HUES48 (cell line): ENCODE data around the gene TMEM89.
A peak's percentile ranks its signal among the peaks of the same experiment; 100 is the strongest.

Source experiments
- H3K27ac ChIP-seq: one replicate; pipeline ENCODE4 v1.7.0; 2013; ENCODE audit warnings: low read depth, low read length, inconsistent platforms
- H3K27me3 ChIP-seq: 2 replicates; pipeline ENCODE4 v1.6.1; 2013; ENCODE audit warnings: mild to moderate bottlenecking, low read length; ENCODE audit not compliant: control insufficient read depth, insufficient read depth
- H3K36me3 ChIP-seq: 2 replicates; pipeline ENCODE4 v1.6.1; 2013; ENCODE audit warnings: low read length; ENCODE audit not compliant: control insufficient read depth, insufficient read depth
- H3K4me1 ChIP-seq: 2 replicates; pipeline ENCODE4 v1.6.1; 2013; ENCODE audit warnings: mild to moderate bottlenecking, low read length; ENCODE audit not compliant: control insufficient read depth, insufficient read depth
- H3K4me3 ChIP-seq: 2 replicates; pipeline ENCODE4 v1.5.1; 2013; ENCODE audit warnings: mild to moderate bottlenecking, low read depth, low read length
- H3K9ac ChIP-seq: 2 replicates; pipeline ENCODE4 v1.6.1; 2013; ENCODE audit warnings: mild to moderate bottlenecking, low read depth, low read length, moderate library complexity
- H3K9me3 ChIP-seq: 2 replicates; pipeline ENCODE4 v1.6.1; 2013; ENCODE audit warnings: low read length; ENCODE audit not compliant: control insufficient read depth, insufficient read depth

Gene TMEM89

DNA sequence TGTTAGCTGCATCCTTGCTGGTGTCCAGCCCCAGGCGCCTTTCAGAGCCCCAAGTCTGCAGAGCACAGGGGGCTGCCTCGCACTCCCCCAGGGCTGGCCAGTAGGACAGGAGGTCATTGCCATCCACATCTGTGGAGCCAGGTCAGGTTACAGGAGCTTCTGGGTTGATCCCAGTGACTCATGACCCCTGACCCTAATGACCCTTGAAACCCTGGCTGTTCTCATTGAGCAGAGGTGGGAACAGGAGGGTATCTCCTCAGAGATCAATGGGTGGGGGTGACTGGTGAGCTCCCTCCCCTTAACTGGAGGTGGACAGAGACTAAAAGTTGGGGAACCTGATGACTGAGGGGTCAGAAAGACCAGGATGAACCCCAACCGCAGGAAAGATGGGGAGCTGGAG is 19.8 kb upstream of the TMEM89 start:
- no peaks in the 10 kb centered on the region for H3K27me3 ChIP-seq

DNA sequence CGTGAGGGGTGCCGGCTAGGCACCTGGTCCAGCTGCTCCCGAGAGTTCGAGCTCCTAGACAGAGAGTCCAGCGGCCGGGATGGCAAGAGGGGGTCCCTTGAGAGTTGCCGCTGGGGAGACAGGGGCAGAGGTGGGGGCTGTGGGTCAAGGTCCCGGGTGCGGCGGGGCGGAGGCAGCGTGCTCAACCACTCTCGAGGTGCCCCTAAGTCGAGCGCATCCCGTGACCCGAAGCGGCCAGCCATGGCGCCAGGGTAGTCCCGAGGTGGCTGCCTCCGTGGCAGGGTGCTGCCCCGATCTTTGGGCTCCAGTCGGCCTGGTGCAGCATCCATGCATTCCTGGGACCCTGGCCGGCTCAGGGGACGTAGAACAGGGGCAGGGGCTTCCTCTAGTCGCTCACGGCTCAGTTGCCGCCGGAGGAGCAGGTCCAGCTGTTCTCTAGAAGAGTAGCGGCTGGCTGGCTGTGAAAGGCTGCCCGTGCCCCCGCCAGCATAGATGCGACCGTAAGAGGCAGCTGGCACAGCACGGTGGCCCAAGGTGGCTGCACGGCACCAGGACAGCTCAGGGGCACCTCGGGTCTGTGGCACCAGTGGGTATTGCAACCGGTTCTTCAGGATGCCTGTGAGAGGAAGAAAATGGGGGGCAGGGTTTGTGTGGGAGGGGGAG is 18.5 kb upstream of the TMEM89 start:
- peaks cover 13% of the 10 kb centered on the region for H3K4me1 ChIP-seq
- H3K9me3 ChIP-seq = no peaks in the 10 kb centered on the region
- no peak overlapping the region for H3K9ac ChIP-seq
- no peak overlapping the region for H3K27ac ChIP-seq
- peaks cover 70% of the 10 kb centered on the region for H3K36me3 ChIP-seq
- no peak overlapping the region for H3K4me3 ChIP-seq
- H3K27me3 ChIP-seq = no peaks in the 10 kb centered on the region

More for the DNA sequence above, 19.8 kb upstream of the TMEM89 start:
- H3K4me3 ChIP-seq = no peak overlapping the region
- peaks cover 84% of the 10 kb centered on the region for H3K36me3 ChIP-seq
- no peaks in the 10 kb centered on the region for H3K9me3 ChIP-seq
- no peak overlapping the region for H3K27ac ChIP-seq
- H3K4me1 ChIP-seq = peaks cover 9% of the 10 kb centered on the region
- H3K9ac ChIP-seq = no peak overlapping the region

DNA sequence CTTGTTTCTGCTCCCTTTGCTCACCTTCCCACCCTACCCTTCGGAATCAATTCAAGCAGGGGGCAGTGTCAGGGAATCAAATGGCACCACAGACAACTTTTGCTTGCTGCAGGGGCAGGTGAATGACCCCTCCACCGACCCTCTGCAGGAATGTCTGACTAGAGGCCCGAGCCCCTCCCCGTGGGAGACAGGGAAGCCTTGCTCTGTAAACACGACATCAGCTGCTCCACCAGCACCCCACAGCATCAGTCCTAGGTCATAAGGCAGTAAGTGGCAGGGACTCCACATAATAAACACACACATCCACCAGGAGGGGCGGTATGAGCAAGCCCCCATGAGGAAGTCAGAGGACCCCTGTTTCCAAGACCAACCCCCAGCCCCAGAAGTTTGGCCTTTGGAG is 15.7 kb upstream of the TMEM89 start:
- Histone ChIP-seq H3K4me3 (no peak overlapping the region), H3K27ac (no peak overlapping the region), H3K4me1 (peaks cover 15% of the 10 kb centered on the region), H3K9ac (no peak overlapping the region), H3K36me3 (peaks cover 57% of the 10 kb centered on the region), H3K27me3 (no peaks in the 10 kb centered on the region), H3K9me3 (no peaks in the 10 kb centered on the region)

DNA sequence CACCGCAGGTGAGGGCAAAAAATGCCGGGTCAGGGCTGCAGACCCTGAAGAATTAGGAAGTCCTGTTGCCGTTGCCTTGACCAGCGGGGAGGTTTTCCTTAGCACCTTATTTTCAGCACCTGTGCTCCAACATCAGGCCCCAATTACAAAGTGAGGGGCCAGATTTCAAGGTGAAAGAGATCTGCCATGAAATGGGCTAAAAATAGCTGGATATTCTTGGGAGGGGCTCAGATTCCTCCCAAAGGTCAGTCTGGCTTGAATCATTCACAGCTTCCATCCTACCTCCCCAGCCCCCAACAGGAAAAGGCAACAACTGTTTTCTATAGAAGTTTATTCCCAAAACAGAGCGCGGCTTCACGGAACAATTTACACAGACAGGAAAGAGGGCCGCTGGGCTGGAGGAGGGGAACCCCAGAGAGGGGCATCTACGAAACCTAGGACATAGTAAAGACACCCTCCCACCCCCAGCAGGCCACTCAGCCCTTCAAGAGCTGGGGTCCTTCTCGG is 14.6 kb upstream of the TMEM89 start:
- Histone ChIP-seq H3K27ac (peak overlapping the region; percentile 83), H3K9ac (no peak overlapping the region), H3K27me3 (no peaks in the 10 kb centered on the region), H3K36me3 (peaks cover 57% of the 10 kb centered on the region), H3K9me3 (no peaks in the 10 kb centered on the region), H3K4me1 (peaks cover 15% of the 10 kb centered on the region), H3K4me3 (peak overlapping the region; percentile 94)

DNA sequence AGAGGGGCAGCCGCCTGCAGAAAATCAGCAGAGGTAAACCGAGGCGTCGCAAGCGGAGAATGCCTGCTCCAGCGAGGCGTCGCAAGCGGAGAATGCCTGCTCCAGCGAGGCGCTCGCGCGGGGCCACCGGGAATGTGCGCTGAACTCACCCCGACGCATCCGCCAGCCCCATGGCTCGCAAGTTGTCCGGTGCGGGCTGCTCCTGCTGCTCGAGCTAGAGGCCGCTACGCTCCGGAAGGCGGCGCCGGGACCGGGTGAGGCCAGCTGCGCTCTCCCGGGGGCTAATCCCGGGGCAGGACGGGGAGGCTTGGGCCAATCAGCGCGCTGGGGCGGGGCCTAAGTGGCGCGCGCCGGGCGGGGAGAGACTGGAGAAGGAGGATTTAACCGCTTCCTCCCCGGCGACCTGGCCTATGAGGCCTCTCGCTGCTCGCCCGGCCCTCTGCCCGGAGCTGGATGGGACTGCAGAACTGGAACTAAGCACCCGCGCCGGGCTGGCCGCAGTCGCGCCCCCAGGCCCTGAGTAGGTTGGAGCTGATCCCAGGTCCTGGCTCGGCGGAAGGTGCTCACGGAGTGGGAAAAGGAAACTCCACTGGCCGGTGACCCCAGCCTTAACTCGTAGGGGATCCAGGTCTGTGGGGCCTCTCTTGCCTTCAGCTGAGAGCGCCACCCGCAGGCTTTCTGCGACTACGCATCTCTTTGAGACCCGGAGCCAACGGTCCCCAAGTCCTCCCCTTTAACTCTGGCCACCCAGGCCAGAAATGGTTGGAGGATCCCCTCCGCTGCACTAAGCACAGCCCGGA is 13.9 kb upstream of the TMEM89 start, which contains the start of gene SLC26A6:
SLC26A6 (minus strand) TSS at position 240 of the 800 bp plus-strand sequence; CDS start at position 172, 68 bp downstream.
- Histone ChIP-seq H3K9me3 (no peaks in the 10 kb centered on the region), H3K4me1 (peaks cover 15% of the 10 kb centered on the region), H3K27ac (peak within 1 kb of the TSS; percentile 83), H3K27me3 (no peaks in the 10 kb centered on the region), H3K9ac (peak within 1 kb of the TSS; percentile 64), H3K4me3 (peak within 1 kb of the TSS; percentile 94), H3K36me3 (peaks cover 57% of the 10 kb centered on the region)

DNA sequence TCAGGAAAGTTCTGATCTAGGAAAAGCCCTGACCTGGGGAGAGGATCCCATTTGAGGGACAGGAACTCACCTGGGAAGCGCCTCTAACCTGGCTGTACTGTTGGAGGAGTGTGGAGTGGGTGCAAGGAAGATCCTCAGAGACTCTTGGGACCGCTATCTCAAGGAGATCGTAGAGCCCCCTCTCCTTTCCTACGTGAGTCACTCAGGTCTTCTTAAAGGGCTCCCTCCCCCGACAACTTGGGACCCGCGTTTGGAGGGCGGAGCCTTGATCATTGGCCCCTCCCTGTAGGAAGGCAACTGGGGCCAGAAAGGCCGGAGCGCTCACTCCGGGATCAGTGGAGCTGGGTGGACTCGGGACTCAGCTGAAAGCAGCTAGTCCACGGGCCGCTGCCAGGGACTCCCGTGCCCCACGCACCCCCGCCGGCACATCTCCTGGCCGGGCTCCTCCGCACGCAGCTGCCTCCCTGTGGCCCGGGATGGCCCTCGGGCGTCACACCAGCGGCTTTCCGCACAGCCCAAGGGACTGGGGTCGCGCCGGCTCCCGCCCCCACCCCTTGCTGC is 13.2 kb upstream of the TMEM89 start:
- Histone ChIP-seq H3K4me1 (peaks cover 15% of the 10 kb centered on the region), H3K4me3 (peak overlapping the region; percentile 94), H3K9ac (peak overlapping the region; percentile 64), H3K36me3 (peaks cover 57% of the 10 kb centered on the region), H3K27ac (peak overlapping the region; percentile 83), H3K9me3 (no peaks in the 10 kb centered on the region), H3K27me3 (no peaks in the 10 kb centered on the region)

DNA sequence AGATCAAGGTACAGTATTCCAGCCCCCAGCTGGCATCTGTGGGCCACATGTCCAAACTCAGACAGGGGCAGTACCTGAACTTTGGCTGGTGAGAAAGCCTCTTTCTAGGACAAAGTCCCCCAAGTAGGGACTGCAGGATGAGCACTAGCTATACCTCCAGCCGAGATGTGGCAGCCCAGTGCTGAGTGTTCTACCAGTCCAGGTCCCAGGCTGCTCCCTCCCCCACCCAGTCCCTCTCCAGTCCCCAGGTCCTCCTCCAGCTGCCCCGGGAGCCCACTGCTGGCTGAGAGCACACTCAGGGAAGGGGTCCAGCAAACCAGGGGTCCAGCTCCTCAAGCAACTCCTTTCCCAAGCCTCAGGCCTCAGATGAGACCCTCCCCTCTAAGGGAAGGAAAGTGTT is 12.2 kb upstream of the TMEM89 start:
- H3K4me3 ChIP-seq = no peak overlapping the region
- no peak overlapping the region for H3K9ac ChIP-seq
- H3K27ac ChIP-seq = no peak overlapping the region
- no peaks in the 10 kb centered on the region for H3K27me3 ChIP-seq
- H3K4me1 ChIP-seq = peaks cover 15% of the 10 kb centered on the region
- H3K9me3 ChIP-seq = no peaks in the 10 kb centered on the region
- peaks cover 58% of the 10 kb centered on the region for H3K36me3 ChIP-seq

DNA sequence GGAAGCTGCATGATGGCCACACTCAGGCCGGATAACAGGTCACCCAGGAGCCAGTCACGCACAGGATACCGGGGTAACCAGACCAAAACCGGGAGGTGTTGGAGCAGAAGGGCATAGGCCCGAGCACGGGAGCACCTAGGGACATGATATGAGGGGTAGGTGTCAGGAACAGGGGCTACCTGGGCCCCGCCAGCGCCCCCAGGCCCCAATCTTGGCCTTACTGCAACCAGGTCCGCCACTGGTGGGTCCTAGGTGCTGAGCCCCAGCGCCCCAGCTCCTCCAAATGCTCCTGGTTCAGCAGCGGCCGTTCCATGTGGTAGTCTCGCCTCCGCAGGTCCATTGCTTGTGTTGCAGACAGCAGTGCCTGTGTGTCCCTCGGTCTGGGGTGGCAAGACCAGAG is 11.7 kb upstream of the TMEM89 start:
- no peak overlapping the region for H3K27ac ChIP-seq
- H3K4me1 ChIP-seq = peaks cover 15% of the 10 kb centered on the region
- no peaks in the 10 kb centered on the region for H3K9me3 ChIP-seq
- H3K4me3 ChIP-seq = no peak overlapping the region
- no peaks in the 10 kb centered on the region for H3K27me3 ChIP-seq
- no peak overlapping the region for H3K9ac ChIP-seq
- H3K36me3 ChIP-seq = peaks cover 63% of the 10 kb centered on the region

DNA sequence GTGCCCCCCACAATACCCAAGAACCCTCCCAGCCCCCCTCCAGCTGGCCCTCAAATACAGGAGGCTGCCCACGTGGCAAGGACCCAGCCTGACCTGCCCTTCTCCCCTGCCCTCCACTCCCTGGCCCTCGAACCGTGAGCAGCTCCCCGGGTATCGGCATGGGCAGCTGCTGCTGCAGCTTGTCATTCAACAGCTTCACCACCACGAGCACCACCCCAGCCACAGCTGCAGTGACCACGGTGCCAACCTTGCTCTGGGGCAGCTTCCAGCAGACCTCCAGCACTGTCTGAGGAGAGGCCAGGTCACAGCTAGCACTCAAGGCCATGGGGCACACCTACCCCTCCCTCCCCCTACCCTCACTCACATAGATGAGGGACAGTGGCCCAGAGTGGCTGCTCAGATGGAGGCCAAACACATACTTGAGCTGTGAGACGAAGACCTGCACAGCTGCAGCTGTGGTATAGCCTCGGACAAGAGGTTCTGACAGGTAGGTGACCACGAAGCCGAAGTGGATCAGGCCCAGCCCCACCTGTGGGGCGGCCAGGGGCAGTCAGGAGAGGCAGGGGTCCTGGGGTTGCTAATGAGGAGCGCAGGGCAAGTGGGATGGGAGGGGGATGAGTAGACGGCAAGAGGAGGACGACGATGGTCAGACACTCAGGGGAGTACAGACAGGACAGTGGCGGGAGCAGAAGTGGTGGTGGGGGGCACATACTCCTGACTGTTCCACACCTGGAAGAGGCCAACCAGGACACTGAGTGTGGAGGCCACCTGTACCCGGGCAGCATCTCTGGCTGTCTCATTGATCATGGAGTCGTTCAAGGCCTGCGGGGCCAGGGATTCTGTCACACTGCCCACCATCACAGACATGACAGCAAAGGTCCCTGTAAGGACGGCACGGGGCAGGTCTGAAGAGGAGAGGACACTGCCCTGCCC is 10.2 kb upstream of the TMEM89 start:
- Histone ChIP-seq H3K4me1 (peaks cover 10% of the 10 kb centered on the region), H3K9me3 (no peaks in the 10 kb centered on the region), H3K36me3 (peaks cover 69% of the 10 kb centered on the region), H3K4me3 (no peak overlapping the region), H3K9ac (no peak overlapping the region), H3K27me3 (no peaks in the 10 kb centered on the region), H3K27ac (no peak overlapping the region)

DNA sequence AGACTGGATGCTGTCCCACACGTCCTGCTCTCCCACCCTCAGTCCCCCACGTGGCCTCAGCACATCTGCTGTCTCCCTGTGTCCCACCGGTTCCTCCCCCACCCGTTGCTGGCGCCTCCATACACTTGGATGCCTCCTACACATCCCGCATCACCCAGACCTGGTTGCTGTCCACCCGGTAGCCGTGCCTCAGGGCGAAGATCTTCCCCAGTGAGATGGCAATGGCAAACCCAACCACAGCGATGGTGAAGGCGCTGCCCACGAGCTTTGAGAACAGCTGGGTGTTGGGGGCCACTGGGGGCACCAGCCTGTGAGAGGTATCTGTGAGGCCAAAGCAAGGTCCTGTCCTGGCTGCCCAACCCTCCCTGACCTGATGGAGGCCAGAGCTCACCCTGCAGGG is 9.3 kb upstream of the TMEM89 start:
- no peaks in the 10 kb centered on the region for H3K27me3 ChIP-seq
- peaks cover 79% of the 10 kb centered on the region for H3K36me3 ChIP-seq
- H3K4me1 ChIP-seq = 0 out of 2 replicates have a peak, but pooled peaks cover 2% of the 10 kb centered on the region
- H3K27ac ChIP-seq = no peak overlapping the region
- H3K9me3 ChIP-seq = no peaks in the 10 kb centered on the region
- H3K4me3 ChIP-seq = no peak overlapping the region
- no peak overlapping the region for H3K9ac ChIP-seq
